Heart left ventricle (tissue), 13 donors: ENCODE results near the gene TACR3.

Source experiments
- POLR2A ChIP-seq, 2 donors: fragments of 450-650 bp; IDR thresholded peaks; one replicate each; pipeline ENCODE4 v1.6.1; 2017; ENCODE audit warnings: antibody characterized with exemption in 2 of 2, mild to moderate bottlenecking in 2 of 2, moderate library complexity in 2 of 2
- TF ChIP-seq, protein P1 (sequence below), 12 donors: fragments of 200-600 bp; sonication (generic) in 4 of 12; IDR thresholded peaks; one replicate each; pipeline versions ENCODE4 v1.5.0 to v1.8.0; 2018 to 2022; ENCODE audit warnings: antibody characterized with exemption in 12 of 12, mild to moderate bottlenecking in 5 of 12
- donor health status: ischemic (EF 13 %, LVEDD 7.1; RV severe dilation, severe dysfunction).
- donor health status: DM: no; HTN: yes; CAD: no.
- donor health status: DM: no; HTN: no; CAD: no.
- donor health status: ischemic (EF 25% LVEDD 6.9; RV normal size, moderate dysfunction).
- donor health status: ischemic (EF 25% LVEDD 5.7; RV mildly dilated, moderate dysfunction).
- donor health status: ischemic (EF 35%, LVEDD 5.7; RV mildly dilated, moderate dysfunction).
- donor health status: nonischemic (EF 11% LVEDD 7.7; RV severe dilation, severe dysfunction).
- donor health status: DM: yes; HTN: yes; CAD: no.
- donor health status: PGD.
- donor health status: ischemic (EF 29% LVEDD 5.4; RV normal size, mild dysfunction).
- donor health status: nonischemic (EF 23%, LVEDD 6.1; RV moderate dilation, normal function).

DNA sequence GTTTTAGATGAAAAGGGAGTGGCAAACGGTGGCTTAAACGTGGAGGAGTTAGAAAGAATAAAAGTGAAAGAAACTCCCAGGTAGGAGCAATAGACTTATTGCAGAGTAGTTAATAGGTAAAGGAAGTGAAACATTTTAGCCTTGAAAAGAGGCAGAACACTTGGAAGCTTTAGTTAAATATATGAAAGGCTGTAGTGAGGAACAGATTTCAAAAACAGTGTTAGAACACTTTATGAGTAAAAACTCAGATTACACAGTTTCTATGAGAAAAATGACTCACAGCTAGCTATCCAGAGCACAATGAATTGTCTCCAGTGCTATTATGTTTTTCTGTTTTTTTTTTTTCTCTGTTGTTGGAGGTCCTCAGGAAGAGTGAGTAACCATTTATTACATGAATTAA lies 45.8 kb downstream of the TACR3 start:
- TF ChIP-seq, protein P1, sequence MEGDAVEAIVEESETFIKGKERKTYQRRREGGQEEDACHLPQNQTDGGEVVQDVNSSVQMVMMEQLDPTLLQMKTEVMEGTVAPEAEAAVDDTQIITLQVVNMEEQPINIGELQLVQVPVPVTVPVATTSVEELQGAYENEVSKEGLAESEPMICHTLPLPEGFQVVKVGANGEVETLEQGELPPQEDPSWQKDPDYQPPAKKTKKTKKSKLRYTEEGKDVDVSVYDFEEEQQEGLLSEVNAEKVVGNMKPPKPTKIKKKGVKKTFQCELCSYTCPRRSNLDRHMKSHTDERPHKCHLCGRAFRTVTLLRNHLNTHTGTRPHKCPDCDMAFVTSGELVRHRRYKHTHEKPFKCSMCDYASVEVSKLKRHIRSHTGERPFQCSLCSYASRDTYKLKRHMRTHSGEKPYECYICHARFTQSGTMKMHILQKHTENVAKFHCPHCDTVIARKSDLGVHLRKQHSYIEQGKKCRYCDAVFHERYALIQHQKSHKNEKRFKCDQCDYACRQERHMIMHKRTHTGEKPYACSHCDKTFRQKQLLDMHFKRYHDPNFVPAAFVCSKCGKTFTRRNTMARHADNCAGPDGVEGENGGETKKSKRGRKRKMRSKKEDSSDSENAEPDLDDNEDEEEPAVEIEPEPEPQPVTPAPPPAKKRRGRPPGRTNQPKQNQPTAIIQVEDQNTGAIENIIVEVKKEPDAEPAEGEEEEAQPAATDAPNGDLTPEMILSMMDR (IDR thresholded peaks at IDR 0.05): no peak
- TF ChIP-seq POLR2A (IDR thresholded peaks at IDR 0.05): no peak
